Stimulated activated CD8-positive, alpha-beta memory T cell treated with anti-CD3 and anti-CD28 coated beads, Interleukin-2, amount 100 ng/mL, for 1 hour (primary cell): Measurements from ENCODE around the gene MSRB2.

Experiments used
- DNase-seq, 2 donors: peaks; one replicate each; pipeline ENCODE4 v3.0.0-alpha.2; 2020; ENCODE audit warnings: low read depth in 2 of 2

The MSRB2 gene

GRCh38 chr10:23111517-23112286 is 16.3 kb downstream of the MSRB2 start:
- DNase-seq, result no peak

GRCh38 chr10:23114228-23114850 is 19.0 kb downstream of the MSRB2 start:
- no peak for DNase-seq

- DNase-seq, result no peak
Observed at GRCh38 chr10:23116486-23117205, 21.3 kb downstream of the MSRB2 start.

- DNase-seq, result no peak
Observed at GRCh38 chr10:23120001-23120934, 24.9 kb downstream of the MSRB2 start.

- DNase-seq, result no peak
Observed at GRCh38 chr10:23121135-23121534, 25.8 kb downstream of the MSRB2 start.

GRCh38 chr10:23136462-23136861 is 41.1 kb downstream of the MSRB2 start:
- no peak for DNase-seq

- DNase-seq, result no peak
Observed at GRCh38 chr10:23139677-23140076, 44.3 kb downstream of the MSRB2 start.

GRCh38 chr10:23141995-23142394 is 46.6 kb downstream of the MSRB2 start:
- no peak for DNase-seq

GRCh38 chr10:23146258-23146657 is 50.9 kb downstream of the MSRB2 start:
- no peak for DNase-seq

- DNase-seq, result no peak
Observed at GRCh38 chr10:23147035-23147434, 51.7 kb downstream of the MSRB2 start.

GRCh38 chr10:23148214-23148613 is 52.8 kb downstream of the MSRB2 start:
- DNase-seq, result no peak

- no peak for DNase-seq
Observed at GRCh38 chr10:23150091-23150490, 54.7 kb downstream of the MSRB2 start.

- DNase-seq, result no peak
Observed at GRCh38 chr10:23150610-23151009, 55.2 kb downstream of the MSRB2 start.

- no peak for DNase-seq
Observed at GRCh38 chr10:23151071-23151470, 55.7 kb downstream of the MSRB2 start.

- no peak for DNase-seq
Observed at GRCh38 chr10:23155169-23155568, 59.8 kb downstream of the MSRB2 start.

- no peak for DNase-seq
Observed at GRCh38 chr10:23156447-23157150, 61.2 kb downstream of the MSRB2 start.

GRCh38 chr10:23157239-23157681 is 61.9 kb downstream of the MSRB2 start:
- no peak for DNase-seq

GRCh38 chr10:23157691-23158369 is 62.5 kb downstream of the MSRB2 start:
- no peak for DNase-seq

GRCh38 chr10:23158370-23158769 is 63.0 kb downstream of the MSRB2 start:
- DNase-seq, result no peak

GRCh38 chr10:23171232-23171876 is 76.0 kb downstream of the MSRB2 start:
- no peak for DNase-seq
